Adipose tissue (tissue), 3 donors: Measurements from ENCODE around the gene MED19. TPM values are rescaled to one million over a fixed set of nuclear protein-coding genes. Genes with fewer than 3 reads are reported as not detected.

ENCODE experiments used
- H3K27ac ChIP-seq: one replicate; pipeline ENCODE4 v1.5.1; 2013; ENCODE audit warnings: low read depth, low read length
- WGBS, 3 donors: extraction: QIAGEN DNeasy Blood & Tissue Kit; methylation state at CpG; one replicate each; pipeline ENCODE4 v1.1.7; 2013; 5-methylcytosine and 5-hydroxymethylcytosine counted together
- polyA plus RNA-seq, 3 donors: library from polyadenylated mRNA; stranded (reverse); fragments of 200-250 nt; gene quantifications; one replicate each; pipeline ENCODE4 v1.2.3, GENCODE V29; 2013
- donor health status: healthy with polysubstance abuse.
- donor health status: Bipolar disorder and iron deficiency.
- donor health status: healthy.

Gene MED19
- polyA plus RNA-seq, 3 donors, result 7.7 to 11.8 (median 10.6) TPM

DNA sequence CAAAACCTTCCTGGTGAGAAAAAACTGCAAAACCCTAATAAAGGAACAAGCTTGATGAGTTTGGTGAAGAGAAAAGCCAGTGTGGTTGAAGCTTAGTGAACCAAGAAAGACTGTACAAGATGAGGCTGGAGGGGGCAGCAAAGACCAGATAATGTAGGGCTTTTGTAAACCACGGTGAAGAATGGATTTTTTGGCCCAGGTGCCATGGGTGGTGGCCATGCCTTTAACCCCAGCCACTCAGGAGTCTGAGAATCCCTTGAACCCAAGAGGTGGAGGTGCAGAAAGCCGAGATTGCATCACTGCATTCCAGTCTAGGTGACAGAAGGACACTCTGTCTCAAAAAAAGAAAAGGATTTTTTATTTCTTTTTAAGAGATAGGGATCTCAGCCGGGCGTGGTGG is 49.1 kb downstream of the MED19 start:
- H3K27ac ChIP-seq, result no peak overlapping the region
- WGBS, 3 donors, result 74 to 76% (median 75%) methylated on average over 4 of the region's 4 CpGs

DNA sequence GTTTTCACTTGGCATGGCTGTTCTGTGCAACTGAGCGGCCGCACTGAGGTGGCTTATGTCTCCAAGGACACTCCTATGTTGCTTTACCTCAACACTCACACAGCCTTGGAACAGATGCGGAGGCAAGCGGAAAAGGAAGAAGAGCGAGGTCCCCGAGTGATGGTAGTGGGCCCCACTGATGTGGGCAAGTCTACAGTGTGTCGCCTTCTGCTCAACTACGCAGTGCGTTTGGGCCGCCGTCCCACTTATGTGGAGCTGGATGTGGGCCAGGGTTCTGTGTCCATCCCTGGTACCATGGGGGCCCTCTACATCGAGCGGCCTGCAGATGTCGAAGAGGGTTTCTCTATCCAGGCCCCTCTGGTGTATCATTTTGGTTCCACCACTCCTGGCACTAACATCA is 52.3 kb downstream of the MED19 start:
- 92 to 97% (median 97%) methylated on average over 14 of the region's 14 CpGs for WGBS, 3 donors
- H3K27ac ChIP-seq, result no peak overlapping the region

DNA sequence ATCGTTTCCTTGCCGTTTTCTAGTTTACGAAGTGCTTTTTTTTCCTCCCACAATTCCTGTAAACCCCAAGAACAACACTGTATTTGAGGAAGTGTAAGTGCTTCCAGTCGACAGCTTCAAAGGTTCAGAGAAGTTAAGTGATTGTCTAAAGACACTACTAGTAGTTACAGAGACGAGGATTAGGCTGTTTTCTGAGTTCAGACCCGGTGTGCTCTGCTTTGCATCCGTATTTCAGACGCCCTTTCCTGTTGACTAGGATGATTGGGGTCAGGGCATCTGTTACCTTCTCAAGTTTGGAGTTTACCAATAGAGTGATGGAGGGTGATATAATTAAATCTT is 54.0 kb downstream of the MED19 start:
- 0% methylated on average over 8 of the region's 8 CpGs for WGBS, 3 donors
- no peak overlapping the region for H3K27ac ChIP-seq

DNA sequence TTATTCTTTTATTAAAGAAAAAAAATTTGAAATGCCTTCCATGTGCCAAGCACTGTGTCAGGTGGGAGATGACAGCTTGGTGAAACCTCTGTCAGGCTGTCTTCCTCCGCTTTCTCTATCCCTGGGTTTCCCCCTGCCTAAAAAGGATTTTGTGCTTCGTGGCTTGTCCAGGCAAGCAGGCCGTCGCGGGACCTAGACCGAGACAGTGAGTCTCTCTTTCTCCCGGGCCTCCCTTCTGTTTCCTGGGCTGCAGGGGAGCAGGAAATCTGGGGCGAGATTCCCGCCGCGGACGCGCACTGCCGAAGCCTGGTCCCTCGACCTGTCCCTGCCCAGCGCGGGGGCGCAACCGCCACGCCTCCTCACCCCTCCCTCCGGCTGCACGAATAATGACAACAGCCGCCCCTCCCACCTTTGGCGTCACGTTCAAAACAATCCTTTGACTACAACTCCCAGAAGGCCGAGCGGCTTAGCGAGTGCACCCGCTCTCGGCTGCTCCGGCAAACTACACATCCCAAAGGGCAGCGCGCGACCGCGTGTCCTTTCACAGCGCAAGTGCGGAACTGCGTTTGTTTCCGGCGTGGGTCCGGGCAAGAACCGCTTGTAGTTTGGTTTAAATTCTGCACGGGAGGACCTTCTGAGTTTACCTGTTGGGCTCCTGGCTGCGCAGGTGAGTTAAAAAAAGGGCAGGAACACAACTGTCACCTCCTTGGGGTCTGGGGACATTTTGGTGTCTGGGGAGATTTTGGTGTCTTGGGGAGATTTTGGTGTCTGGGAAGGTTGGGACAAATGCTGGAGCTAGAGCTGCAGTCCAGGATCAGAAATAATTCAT is 54.6 kb downstream of the MED19 start, which contains the start of gene CLP1:
CLP1 (plus strand) TSS at position 569 of the 829 bp plus-strand sequence. CDS start 1,715 bp downstream, outside the sequence.
- WGBS, 3 donors, result 0% methylated on average over 43 to 45 of the region's 45 CpGs
- H3K27ac ChIP-seq, result no peak within 1 kb of the TSS

DNA sequence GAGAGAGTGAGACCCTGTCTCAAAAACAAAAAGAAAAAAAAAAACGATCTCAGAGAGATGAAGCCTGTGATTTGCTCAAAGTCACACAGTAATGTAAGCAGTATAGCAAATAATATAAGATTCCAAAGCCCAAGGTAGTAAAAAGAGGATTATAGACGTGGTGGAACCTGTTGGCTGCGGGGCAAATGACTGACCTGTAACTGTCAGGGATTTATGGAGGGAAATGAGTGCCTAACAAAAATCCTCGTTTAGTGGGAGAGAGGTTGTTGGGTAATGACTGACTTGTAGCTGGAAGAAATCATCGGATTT is 55.2 kb downstream of the MED19 start:
- H3K27ac ChIP-seq, result no peak overlapping the region
- WGBS, 3 donors, result 17 to 27% (median 21%) methylated on average over 5 of the region's 5 CpGs

Other genes starting within 250 kb of the MED19 start
- 100 to 1,000 TPM in 1 of 3 donors, 10 to 100 TPM in 1, 1 to 10 TPM in 1; 9.8 to 155 (median 16.0) TPM for gene SLC43A1, start 196.5 kb downstream of the MED19 start, polyA plus RNA-seq
- 10 to 100 TPM; 32.4 to 67.7 (median 57.2) TPM for gene TIMM10, start 181.5 kb downstream of the MED19 start, polyA plus RNA-seq
- under 1 TPM in 1 of 3 donors, not detected in 2; 0.07 TPM for gene SMTNL1, start 174.6 kb downstream of the MED19 start, polyA plus RNA-seq
- gene UBE2L6, start 144.5 kb downstream of the MED19 start, polyA plus RNA-seq, result 100 to 1,000 TPM in 1 of 3 donors, 10 to 100 TPM in 2; 20.1 to 111 (median 38.6) TPM
- 100 to 1,000 TPM; 163 to 672 (median 549) TPM for gene SERPING1, start 114.5 kb downstream of the MED19 start, polyA plus RNA-seq
- gene YPEL4, start 62.3 kb downstream of the MED19 start, polyA plus RNA-seq, result 1 to 10 TPM in 1 of 3 donors, under 1 TPM in 2; 0.17 to 3.5 (median 0.58) TPM
- gene CLP1, start 54.5 kb downstream of the MED19 start, polyA plus RNA-seq, result 10 to 100 TPM in 1 of 3 donors, 1 to 10 TPM in 2; 5.5 to 13.6 (median 6.1) TPM
- gene ZDHHC5, start 44.1 kb downstream of the MED19 start, polyA plus RNA-seq, result 10 to 100 TPM; 17.5 to 34.6 (median 18.0) TPM
- 10 to 100 TPM; 43.1 to 82.9 (median 45.8) TPM for gene TMX2, start 378 bp upstream of the MED19 start, polyA plus RNA-seq
- gene SELENOH, start 29.3 kb upstream of the MED19 start, polyA plus RNA-seq, result 100 to 1,000 TPM in 2 of 3 donors, 10 to 100 TPM in 1; 87.2 to 133 (median 130) TPM
- gene BTBD18, start 39.6 kb upstream of the MED19 start, polyA plus RNA-seq, result not detected
- 10 to 100 TPM; 38.6 to 49.1 (median 45.3) TPM for gene CTNND1, start 49.6 kb upstream of the MED19 start, polyA plus RNA-seq